Measurements from ENCODE around the gene GTPBP1. TPM values are rescaled to one million over a fixed set of nuclear protein-coding genes. Genes with fewer than 3 reads are reported as not detected.
A peak's percentile ranks its signal among the peaks of the same experiment; 100 is the strongest.

GTPBP1 gene
- total RNA-seq, 2 donors from 2014 or later: 109 to 142 TPM

DNA sequence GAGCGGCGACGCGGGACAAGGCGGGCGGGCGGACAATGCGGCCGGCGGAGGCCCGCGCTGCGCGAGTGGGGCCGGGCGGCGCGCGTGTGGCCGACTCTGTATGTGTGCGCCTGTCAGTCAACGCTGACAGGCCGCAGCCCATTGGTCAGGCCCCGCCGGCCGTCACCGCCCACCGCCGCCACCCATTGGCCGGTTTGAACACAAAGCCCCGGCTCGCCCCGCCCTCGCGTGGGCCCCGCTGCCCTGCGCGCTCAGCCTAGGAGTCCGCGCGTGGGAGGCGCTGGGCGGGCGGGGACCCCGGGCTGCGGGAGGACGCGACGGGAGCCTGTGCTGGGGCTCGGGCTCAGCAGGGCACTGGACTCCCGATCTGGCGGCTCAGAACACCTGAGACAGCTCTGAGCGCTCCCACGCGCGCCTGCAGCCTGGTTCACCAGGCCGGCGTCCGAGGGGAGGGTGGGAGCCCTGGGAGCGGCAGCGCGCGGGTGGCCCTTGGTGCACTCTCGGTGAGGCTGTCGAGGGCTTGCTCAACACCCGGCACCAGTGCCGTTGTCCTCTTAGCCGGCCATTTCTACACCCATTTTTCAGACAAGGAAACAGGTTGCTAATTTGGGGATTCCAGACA, 50.3 kb downstream of the GTPBP1 start, which contains the start of gene SUN2:
TSS of gene SUN2 (minus strand) at position 88 of the 622 bp plus-strand sequence. CDS start 3,370 bp downstream, outside the sequence.
- DNase-seq (ENCODE audit: low spot score in 2 of 2) (peak; percentile 91 to 96), ATAC-seq (peak; percentile 73 to 79)
- H3K36me3 Mint-ChIP-seq: peaks cover 41 to 47% of the 10 kb centered on the region in 2 donors
- no peaks in the 10 kb centered on the region for H3K9me3 Mint-ChIP-seq
- peak within 1 kb of the TSS; percentile 98 to 99 for H3K27ac Mint-ChIP-seq

DNA sequence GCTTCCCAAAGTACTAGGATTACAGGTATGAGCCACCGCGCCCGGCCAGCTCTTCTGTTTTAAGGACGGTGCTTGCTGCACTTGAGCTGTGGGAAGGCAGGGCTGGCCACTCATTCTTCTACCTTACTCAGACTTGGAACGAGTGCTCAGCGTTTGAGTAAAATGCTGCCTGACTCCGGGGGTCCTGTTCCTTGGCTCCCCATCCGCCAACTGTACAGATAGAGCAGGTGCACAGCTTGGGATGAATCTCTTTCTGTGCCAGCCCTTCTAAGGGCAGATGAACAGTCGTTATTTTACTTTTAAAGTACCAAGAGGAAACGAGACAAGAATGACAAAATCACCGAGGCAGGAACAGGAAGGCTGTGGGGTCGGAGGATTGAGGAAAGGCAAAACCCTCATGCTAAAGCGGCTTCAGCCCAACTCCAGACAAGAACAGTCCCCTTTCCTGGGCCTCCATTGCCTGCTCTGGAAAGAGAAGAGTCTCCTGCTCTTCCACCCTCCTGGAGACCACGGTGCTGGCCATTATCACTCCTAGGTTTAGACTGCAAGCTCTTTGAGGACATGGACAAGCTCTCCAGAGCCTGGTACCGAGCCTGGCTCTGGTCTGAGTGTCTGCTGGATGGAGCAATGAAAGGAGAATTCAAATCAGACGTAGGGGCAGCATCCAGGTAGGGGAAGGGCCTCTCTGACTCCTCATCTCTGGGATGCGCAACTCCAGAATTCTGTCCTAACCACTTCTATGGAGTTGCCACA, 51.1 kb downstream of the GTPBP1 start:
- H3K9me3 Mint-ChIP-seq: no peaks in the 10 kb centered on the region
- H3K36me3 Mint-ChIP-seq: peaks cover 32 to 39% of the 10 kb centered on the region in 2 donors
- H3K27ac Mint-ChIP-seq: peak overlapping the region; percentile 92 to 99
- ATAC-seq (peak; percentile 7 to 13), DNase-seq (ENCODE audit: low spot score in 2 of 2) (peak in 1 of 2 donors; percentile 59)

DNA sequence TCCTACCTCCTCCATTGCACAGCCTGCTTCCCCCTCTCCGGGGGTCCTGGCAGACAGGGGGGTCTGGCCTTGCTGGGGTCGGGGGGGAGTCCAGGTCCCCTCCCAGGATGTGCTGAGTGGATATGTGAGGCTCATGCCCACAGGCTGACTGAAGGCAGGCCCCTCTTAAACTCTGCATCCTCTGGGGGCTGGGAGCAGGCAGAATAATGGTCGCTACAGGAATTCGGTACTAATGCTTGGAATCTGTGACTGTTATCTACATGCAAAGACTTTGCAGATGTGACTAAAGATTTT, 51.7 kb downstream of the GTPBP1 start:
- Mint-ChIP-seq H3K9me3 (no peaks in the 10 kb centered on the region), H3K36me3 (peaks cover 27 to 34% of the 10 kb centered on the region in 2 donors), H3K27ac (peak overlapping the region in 1 of 2 donors; percentile 92)
- no peak for ATAC-seq
- no peak for DNase-seq (ENCODE audit: low spot score in 2 of 2)

DNA sequence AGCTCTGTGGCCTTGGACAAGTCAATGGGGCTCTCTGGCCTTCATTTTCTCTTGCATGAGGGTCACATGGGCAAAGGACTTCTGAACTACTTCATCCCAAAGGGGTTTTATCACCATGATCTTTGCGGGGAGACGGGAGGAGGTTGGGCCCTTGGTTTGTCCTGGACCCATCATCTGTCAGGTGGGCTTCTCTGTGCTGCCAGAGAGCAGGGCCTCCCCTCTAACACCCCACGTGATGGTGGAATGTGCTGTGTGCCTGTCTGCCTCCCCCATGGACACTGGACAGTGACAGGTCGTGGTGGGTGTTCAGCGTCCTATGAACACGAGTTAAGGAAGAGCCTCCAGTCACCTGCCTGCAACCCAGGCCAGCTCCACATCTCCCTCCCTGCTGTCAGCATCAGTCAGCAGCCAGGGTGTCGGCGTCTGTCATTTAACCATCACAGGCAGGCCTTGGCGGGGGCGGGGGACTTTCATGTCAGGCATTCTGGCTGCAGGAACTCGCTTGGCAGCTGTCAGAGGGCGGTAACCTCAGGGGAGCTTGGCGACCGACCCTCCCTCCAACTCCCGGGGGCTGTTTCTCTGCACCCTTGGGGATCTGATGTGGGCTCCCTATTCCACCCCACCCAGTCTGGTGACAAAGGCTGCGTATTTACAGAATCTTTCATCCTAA, 52.7 kb downstream of the GTPBP1 start:
- DNase-seq (ENCODE audit: low spot score in 2 of 2) (peak; percentile 73), ATAC-seq (peak; percentile 18 to 27)
- H3K9me3 Mint-ChIP-seq: no peaks in the 10 kb centered on the region
- peak overlapping the region in 1 of 2 donors; percentile 53 for H3K27ac Mint-ChIP-seq
- H3K36me3 Mint-ChIP-seq: peaks cover 19 to 24% of the 10 kb centered on the region in 2 donors

DNA sequence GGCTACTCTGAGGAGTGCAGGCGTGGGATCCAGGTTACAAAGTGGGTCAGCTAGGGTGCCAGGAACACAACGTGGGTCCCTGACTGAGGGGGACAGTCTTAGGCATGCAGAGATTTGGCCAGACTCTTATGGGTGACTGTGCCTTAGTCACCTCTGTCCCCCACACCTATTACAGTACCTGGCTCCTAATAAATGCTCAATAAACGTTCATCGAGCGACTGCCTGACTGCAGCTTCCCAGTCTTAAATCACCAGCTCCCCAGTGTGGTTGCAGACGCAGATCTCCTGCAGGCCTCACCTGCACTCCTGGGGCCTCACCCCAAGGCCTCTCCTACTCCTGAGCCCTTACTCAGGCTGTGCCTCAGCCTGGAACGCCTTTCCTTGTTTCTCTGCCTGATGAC, 53.3 kb downstream of the GTPBP1 start:
- H3K36me3 Mint-ChIP-seq: peaks cover 14 to 18% of the 10 kb centered on the region in 2 donors
- H3K27ac Mint-ChIP-seq: peak overlapping the region in 1 of 2 donors; percentile 53
- ATAC-seq (no peak), DNase-seq (ENCODE audit: low spot score in 2 of 2) (no peak)
- no peaks in the 10 kb centered on the region for H3K9me3 Mint-ChIP-seq

DNA sequence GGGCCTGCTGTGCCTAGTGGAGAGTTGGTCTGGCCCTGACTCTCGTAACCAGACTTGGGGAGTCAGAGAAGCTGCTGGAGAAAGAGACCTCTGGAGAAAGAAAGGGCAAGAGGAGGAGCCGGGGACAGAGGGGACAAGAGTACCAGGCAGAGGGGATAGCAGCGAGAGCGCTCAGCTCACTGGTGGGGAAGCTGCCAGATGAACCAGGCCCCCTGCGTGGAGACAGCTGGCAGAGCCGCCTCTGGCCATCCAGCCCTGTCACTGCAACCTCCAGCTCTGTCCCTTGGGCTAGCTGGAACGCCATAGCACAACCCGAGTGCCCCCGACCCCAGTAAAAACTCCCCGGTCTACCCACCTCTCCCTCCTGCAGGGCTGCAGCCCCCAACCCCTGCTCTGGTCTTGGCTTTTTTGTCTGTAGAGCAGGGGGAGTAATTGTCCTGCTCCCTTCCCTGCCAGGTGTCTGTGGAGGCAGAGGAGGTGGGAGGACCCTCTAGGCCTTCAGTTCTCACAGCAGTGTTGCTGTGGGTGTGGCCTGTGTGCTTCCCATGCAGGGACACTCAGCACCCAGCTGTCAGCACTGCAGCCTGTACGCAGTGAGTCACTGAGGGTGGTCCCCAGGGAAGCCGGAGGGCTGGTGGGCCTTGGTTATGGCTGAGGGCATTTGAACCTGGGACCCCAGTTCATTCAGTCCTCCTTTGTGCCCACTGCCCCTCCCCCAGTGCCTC, 54.9 kb downstream of the GTPBP1 start:
- Mint-ChIP-seq H3K27ac (no peak overlapping the region), H3K36me3 (peaks cover 6 to 8% of the 10 kb centered on the region in 2 donors), H3K9me3 (no peaks in the 10 kb centered on the region)
- no peak for DNase-seq (ENCODE audit: low spot score in 2 of 2)
- ATAC-seq: no peak

DNA sequence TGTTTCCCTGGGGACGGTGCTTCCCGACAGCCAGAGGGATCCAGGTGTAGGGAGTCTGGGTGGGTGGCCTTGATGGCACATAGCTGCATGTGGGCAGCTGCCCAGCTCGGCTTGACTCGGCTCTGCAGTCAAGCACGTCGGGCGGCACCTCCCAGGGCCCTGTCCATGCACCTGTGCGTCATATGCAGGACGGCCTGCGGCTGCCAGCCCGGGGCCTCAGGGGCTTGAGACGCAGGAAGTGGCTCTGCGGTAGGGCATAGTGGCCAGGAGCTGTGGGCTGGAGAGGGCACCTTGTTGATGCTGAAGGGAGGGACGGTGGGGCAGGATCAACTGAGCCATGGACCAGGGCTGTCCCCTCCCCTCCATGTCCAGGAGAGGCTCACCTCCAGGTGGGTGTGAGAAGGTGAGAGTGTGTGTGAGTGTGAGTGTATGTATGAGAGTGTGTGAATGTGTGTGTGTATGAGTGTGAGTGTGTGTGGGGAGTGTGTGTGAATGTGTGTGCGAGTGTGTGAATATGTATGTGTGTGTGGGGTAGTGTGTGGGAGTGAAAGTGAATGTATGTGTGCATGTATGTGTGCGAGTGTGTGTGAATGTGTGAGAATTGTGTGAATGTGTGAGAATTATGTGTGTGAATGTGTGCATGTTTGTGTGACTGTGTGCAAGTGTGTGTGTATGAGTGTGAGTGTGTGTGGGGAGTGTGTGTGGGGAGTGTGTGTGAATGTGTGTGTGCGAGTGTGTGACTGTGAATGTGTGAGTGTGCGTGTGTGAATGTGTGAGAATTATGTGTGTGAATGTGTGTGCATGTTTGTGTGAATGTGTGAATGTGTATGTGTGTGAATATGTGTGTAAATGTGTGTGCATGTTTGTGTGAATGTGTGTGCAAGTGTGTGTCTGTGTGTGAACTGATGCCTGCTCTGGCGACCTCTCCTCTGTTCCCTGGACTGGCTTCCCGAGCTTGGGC, 55.7 kb downstream of the GTPBP1 start:
- no peaks in the 10 kb centered on the region for H3K9me3 Mint-ChIP-seq
- DNase-seq (ENCODE audit: low spot score in 2 of 2) (no peak), ATAC-seq (no peak)
- peaks cover 4 to 6% of the 10 kb centered on the region in 2 donors for H3K36me3 Mint-ChIP-seq
- H3K27ac Mint-ChIP-seq: no peak overlapping the region

DNA sequence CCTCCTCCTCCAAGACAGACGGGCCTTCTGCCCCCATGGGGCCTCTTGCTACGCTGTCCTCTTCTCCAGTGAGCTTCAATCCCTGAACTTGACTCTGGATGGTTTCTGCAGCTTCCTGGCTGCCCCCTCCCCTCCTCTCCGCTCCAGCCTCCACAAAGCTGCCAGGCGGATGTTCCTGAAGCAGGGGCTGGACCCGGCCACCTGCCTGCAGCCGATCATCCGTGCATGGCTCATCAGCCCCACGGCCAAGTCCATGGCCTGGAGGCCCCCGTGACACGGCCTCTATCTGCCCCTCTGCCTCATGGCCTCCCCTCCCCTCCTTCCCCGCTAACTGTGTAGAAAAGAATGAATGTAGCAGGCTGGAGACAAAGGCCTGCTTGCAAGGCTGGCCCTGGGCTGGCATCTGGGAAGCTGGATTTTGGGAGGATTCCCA, 56.8 kb downstream of the GTPBP1 start:
- ATAC-seq: no peak
- DNase-seq (ENCODE audit: low spot score in 2 of 2): no peak
- Mint-ChIP-seq H3K36me3 (no peaks in the 10 kb centered on the region), H3K27ac (peak overlapping the region in 1 of 2 donors; percentile 50), H3K9me3 (no peaks in the 10 kb centered on the region)

DNA sequence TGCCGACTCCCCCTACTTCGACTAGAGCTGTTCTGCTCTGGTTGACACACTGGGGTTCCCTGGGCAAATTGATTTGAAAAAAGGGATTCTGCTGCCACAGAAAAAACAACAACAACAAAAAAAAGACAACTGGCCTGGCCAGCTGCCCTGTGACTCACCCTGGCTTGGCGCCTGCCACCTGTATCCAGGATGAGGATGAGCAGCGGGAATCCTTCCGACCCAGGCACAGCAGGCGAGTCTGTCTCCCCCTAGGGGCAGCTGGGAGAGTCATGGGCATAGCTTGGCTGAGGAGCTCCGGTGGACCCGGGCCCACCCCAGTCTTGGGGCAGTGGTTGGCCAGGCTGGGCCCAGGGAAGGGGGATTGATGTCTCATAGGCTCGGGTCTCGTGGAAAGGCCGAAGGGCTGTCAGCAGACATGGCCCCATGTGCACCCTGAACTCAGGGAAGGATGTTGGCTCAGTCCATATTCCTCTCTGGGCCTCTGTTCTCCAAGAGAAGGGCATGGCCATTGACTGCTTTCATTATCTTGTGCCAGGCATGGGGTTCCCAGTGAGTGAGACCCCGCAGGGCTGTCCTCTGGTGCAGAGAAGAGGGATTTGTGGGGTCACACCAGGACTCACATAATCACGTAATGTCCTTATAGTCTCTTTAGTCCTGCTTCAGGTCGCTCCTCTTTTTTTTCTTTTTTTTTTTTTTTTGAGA, 60.5 kb downstream of the GTPBP1 start:
- ATAC-seq (peak; percentile 61 to 73), DNase-seq (ENCODE audit: low spot score in 2 of 2) (peak in 1 of 2 donors; percentile 39)
- H3K27ac Mint-ChIP-seq: no peak overlapping the region
- no peaks in the 10 kb centered on the region for H3K9me3 Mint-ChIP-seq
- no peaks in the 10 kb centered on the region for H3K36me3 Mint-ChIP-seq

DNA sequence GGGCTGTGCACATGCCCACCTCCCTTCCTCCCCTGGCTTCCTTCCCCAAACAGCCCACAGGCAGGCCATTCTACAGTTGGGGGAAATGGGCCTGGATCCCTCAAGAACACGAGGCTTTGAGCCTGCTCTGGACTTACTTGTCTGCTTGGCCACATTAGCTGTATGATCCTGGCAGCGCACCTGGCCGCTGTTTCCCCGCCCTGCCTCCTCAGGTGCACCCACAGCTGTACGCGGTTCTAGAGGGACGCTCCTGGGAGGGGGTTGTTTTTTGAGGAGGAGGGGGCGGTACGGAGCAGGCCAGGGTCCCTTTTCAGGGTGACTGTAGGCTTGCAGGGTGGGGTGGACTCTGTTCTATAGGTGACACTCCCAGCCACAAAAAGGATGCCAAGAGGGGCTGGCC, 61.6 kb downstream of the GTPBP1 start:
- no peak for DNase-seq (ENCODE audit: low spot score in 2 of 2)
- Mint-ChIP-seq H3K27ac (no peak overlapping the region), H3K9me3 (no peaks in the 10 kb centered on the region), H3K36me3 (no peaks in the 10 kb centered on the region)
- ATAC-seq: no peak

DNA sequence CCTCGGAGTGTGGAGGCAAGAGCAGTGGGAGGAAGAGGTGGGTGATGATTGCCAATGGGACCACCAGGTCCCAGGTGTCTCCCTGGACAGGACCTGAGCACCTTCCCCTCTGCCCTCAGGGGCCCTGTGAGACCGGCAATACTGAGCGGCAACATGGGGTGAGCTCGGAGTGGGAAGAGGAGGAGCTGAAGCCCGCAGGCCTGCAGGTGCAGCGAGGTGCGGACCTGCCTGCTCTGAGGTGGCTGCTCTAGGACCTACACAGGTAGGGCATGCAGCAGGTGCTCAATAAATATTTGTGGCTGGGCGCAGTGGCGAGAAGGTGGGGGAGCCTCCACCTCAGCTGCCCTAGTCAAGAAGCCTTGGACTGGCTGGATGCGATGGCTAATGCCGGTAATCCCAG, 62.3 kb downstream of the GTPBP1 start:
- DNase-seq (ENCODE audit: low spot score in 2 of 2) (no peak), ATAC-seq (no peak)
- Mint-ChIP-seq H3K9me3 (no peaks in the 10 kb centered on the region), H3K27ac (no peak overlapping the region), H3K36me3 (no peaks in the 10 kb centered on the region)

DNA sequence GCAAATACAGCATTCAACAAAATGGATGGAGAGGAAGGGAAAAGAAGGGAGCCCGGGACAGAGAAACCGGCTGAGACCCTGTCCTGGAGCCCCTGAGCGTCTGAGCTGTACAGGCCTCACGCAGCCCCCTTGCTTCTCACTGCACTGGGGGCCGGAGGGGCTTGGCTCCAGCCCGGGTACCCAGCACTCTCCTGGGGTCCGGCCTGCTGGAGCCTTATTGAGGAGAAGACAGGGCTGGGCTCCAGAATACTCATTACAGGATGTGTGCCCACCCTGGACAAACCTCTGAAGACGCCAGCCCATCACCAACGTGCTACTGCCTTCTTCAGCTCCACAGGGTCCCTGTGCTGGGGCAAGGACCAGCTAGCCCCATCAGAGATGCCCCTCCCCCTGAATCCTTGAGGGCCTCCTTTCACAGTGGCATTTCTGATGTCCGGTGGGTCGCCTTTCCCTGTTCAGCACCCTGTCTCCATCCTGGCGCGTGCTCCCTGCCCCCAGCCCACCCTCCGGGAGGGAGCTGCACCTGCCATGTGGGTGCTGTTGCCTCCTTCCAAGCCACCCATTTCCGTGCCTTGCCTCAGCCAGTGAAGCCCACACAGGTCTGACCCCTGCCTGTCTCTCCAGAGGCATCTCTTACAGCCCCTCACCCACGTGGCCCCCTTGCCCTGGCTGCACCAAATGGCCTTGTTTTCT, 64.7 kb downstream of the GTPBP1 start:
- DNase-seq (ENCODE audit: low spot score in 2 of 2) (no peak), ATAC-seq (no peak)
- Mint-ChIP-seq H3K36me3 (no peaks in the 10 kb centered on the region), H3K9me3 (no peaks in the 10 kb centered on the region), H3K27ac (no peak overlapping the region)

DNA sequence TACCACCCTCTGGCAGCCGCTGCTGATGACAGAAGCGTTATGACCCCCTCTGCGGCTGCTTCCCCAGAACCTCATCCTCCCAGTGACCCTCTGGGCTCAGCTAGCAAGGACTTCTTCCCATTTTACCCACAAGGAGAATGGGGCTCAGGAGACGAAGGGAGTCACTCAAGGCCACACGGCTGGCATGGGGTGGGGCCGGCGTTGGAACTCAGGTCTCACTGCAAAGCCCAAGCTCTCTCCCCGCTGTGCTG, 66.8 kb downstream of the GTPBP1 start:
- no peak for ATAC-seq
- DNase-seq (ENCODE audit: low spot score in 2 of 2): no peak
- Mint-ChIP-seq H3K9me3 (no peaks in the 10 kb centered on the region), H3K27ac (no peak overlapping the region), H3K36me3 (no peaks in the 10 kb centered on the region)

DNA sequence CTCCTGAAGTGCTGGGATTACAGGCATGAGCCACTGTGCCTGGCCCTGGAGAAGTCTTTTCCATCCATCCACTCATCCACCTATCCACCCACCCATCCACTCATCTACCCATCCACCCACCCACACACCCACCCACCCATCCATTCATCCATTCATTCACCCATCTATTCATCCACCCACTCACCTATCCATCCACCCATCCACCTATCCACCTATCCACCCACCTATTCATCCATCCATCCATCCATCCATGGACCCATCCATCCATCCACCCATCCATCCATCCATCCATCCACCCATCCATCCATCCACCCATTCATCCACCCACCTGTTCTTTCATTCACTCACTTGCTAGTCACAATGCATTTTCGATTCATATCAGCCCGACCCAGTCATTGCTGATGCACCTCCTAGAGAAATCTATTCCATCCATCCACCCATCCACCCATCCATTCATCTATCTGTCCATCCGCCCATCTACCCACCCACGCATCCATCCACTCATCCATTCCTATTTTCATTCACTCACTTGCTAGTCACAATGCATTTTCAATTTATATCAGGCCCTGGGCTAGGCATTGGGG, 67.7 kb downstream of the GTPBP1 start:
- no peak for DNase-seq (ENCODE audit: low spot score in 2 of 2)
- H3K27ac Mint-ChIP-seq: no peak overlapping the region
- H3K36me3 Mint-ChIP-seq: no peaks in the 10 kb centered on the region
- H3K9me3 Mint-ChIP-seq: no peaks in the 10 kb centered on the region
- no peak for ATAC-seq
